BJ (cell line): ENCODE measurements around the gene HOXB4. TPM values are rescaled to one million over a fixed set of nuclear protein-coding genes. Genes with fewer than 3 reads are reported as not detected.

ENCODE experiments used
- CTCF ChIA-PET: fragments of 350-600 bp; formaldehyde crosslinking; extraction: SDS; loops from one replicate; lab custom pipeline; 2021; ENCODE audit warnings: antibody characterized with exemption, inconsistent platforms; lab: Yijun Ruan, JAX
- POLR2A ChIA-PET: fragments of 300-600 bp; sonication (Branson Sonifier 250); formaldehyde crosslinking; extraction: SDS; loops from one replicate; lab custom pipeline; 2021; ENCODE audit warnings: antibody characterized with exemption; lab: Charles Lee
- DNase-seq: peaks from one replicate; pipeline ENCODE4 v3.0.0-alpha.2; 2011; ENCODE audit warnings: low read depth
- H3K27me3 ChIP-seq: 2 replicates; pipeline ENCODE4 v1.6.0; 2011; ENCODE audit warnings: low read length; ENCODE audit not compliant: control insufficient read depth, insufficient read depth
- H3K36me3 ChIP-seq: 2 replicates; pipeline ENCODE4 v1.5.1; 2011; ENCODE audit warnings: low read length; ENCODE audit not compliant: control insufficient read depth, insufficient read depth
- H3K4me3 ChIP-seq: 2 replicates; pipeline ENCODE4 v1.5.1; 2011; ENCODE audit warnings: low read depth, mild to moderate bottlenecking, control low read depth, low read length
- polyA plus RNA-seq: library from polyadenylated mRNA; depleted of rRNA; stranded (reverse); fragments of >200 nt; gene quantifications from 2 replicates; pipeline ENCODE4 v1.2.3, GENCODE V29; 2011
- TF ChIP-seq, protein P1 (sequence below): IDR thresholded peaks from 2 replicates; pipeline ENCODE4 v1.5.1; 2011; ENCODE audit warnings: low read depth, mild to moderate bottlenecking, control low read depth, inconsistent platforms, low read length, moderate library complexity; ENCODE audit not compliant: insufficient read depth

HOXB4 gene
- polyA plus RNA-seq, 1 experiment = not detected

DNA sequence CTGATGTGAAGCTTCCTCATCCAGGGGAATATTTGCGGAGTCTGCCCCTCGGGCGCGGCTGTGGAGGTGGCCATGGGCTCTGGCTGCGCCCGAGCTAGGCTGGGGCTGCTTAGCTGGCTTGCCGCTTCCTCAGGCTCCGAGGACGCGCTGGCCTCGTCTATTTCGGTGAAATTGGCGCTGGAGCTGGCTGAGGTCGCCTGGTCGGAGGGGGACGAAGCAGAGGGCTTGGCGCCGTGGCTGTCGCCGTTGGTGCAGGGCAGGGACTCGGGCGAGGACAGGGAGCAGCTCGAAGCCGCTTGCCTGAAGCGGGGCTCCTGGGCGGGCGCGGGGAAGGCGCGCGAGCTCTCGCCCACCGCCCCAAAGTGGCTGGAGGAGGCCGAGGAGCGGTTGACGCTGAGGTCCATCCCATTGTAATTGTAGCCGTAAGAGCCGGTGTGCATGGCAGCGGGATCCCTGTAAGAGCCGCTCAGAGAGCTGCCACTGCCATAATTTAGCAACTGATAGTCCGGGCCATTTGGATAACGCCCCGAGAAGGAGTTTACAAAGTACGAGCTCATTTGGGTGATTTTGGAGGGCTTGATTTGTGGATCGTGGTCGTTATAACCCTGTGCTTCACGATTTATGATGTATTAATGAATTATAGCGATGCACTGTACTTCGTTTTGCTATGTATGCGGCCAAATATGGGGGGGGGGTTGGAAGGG lies 15.1 kb upstream of the HOXB4 start, which contains the start of gene HOXB5:
Gene HOXB5 (minus strand): TSS at position 654 of the 704 bp plus-strand sequence. CDS start 97 bp downstream, at position 557.
- TF ChIP-seq, protein P1, sequence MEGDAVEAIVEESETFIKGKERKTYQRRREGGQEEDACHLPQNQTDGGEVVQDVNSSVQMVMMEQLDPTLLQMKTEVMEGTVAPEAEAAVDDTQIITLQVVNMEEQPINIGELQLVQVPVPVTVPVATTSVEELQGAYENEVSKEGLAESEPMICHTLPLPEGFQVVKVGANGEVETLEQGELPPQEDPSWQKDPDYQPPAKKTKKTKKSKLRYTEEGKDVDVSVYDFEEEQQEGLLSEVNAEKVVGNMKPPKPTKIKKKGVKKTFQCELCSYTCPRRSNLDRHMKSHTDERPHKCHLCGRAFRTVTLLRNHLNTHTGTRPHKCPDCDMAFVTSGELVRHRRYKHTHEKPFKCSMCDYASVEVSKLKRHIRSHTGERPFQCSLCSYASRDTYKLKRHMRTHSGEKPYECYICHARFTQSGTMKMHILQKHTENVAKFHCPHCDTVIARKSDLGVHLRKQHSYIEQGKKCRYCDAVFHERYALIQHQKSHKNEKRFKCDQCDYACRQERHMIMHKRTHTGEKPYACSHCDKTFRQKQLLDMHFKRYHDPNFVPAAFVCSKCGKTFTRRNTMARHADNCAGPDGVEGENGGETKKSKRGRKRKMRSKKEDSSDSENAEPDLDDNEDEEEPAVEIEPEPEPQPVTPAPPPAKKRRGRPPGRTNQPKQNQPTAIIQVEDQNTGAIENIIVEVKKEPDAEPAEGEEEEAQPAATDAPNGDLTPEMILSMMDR = no peak
- no peak for DNase-seq
- H3K27me3 ChIP-seq = peaks cover 85% of the 10 kb centered on the region
- ChIA-PET POLR2A (no interaction called here), CTCF (interaction anchor here (0.7 to 3.6 kb wide), 25 partner anchors 8 to 439 kb away, joined by 3 to 29 read pairs (median 5); no protein-coding TSS in a partner anchor)
- no peak within 1 kb of the TSS for H3K4me3 ChIP-seq
- H3K36me3 ChIP-seq = no peaks in the 10 kb centered on the region

DNA sequence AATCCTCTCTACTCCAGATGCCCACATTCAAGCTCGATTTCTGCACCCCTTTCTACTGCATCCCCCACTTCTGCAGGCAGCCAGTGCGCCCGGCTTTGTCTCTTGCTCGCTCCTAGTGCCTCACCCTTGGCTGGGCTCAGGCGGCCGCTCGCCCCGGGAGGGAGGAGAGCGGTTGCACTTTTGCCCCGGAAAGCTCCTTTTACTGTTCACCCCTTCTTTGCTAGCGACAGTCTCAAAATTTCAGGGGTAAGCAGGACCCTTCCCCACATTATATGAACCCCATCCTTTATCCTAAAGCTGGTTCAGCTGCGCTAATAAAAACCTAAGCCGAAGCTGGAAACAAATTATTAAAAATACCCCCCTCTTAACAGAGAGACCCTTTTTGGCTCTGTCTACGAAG lies 14.4 kb upstream of the HOXB4 start:
- ChIA-PET CTCF (interaction anchor here (0.8 to 3.6 kb wide), 23 partner anchors 9 to 438 kb away, joined by 3 to 29 read pairs (median 5); partner anchors contain the start of gene HOXB8), POLR2A (interaction anchor here (0.6 kb wide), 1 partner anchor 1705 kb away, joined by 3 read pairs; no protein-coding TSS in a partner anchor)
- TF ChIP-seq, protein P1 = no peak
- H3K27me3 ChIP-seq = peaks cover 84% of the 10 kb centered on the region
- H3K36me3 ChIP-seq = no peaks in the 10 kb centered on the region
- no peak for DNase-seq
- H3K4me3 ChIP-seq = no peak overlapping the region

- ChIA-PET CTCF (interaction anchor here (1.0 to 3.6 kb wide), 13 partner anchors 15 to 438 kb away, joined by 3 to 29 read pairs (median 5); partner anchors contain the start of gene HOXB8), POLR2A (interaction anchor here (0.6 kb wide), 1 partner anchor 1706 kb away, joined by 3 read pairs; no protein-coding TSS in a partner anchor)
- H3K4me3 ChIP-seq = no peak overlapping the region
- H3K36me3 ChIP-seq = no peaks in the 10 kb centered on the region
- TF ChIP-seq, protein P1 = no peak
- H3K27me3 ChIP-seq = peaks cover 84% of the 10 kb centered on the region
- no peak for DNase-seq
These were observed 13.9 kb upstream of the HOXB4 start for GRCh38 chr17:48592057-48592514.

- ChIA-PET CTCF (interaction anchor here (0.6 to 3.6 kb wide), 5 partner anchors 22 to 429 kb away, joined by 3 to 29 read pairs (median 4); partner anchors contain the start of gene HOXB8), POLR2A (no interaction called here)
- no peak for DNase-seq
- H3K4me3 ChIP-seq = no peak overlapping the region
- TF ChIP-seq, protein P1 = no peak
- H3K36me3 ChIP-seq = no peaks in the 10 kb centered on the region
- H3K27me3 ChIP-seq = peaks cover 84% of the 10 kb centered on the region
These were observed 13.3 kb upstream of the HOXB4 start for GRCh38 chr17:48591255-48592056.
